OCI-M1 (cell line): ENCODE measurements around the gene ZNF283.
A peak's percentile ranks its signal among the peaks of the same experiment; 100 is the strongest.

Source experiments
- DNase-seq: peaks from one replicate; lab custom pipeline; 2025; lab: John Stamatoyannopoulos, UW

Gene ZNF283

GRCh38 chr19:43826787-43827754 is at the start of gene ZNF283:
Gene ZNF283, plus strand, starts transcription at chr19:43827321. Its CDS starts 6,184 bp downstream, at chr19:43833505.
- DNase-seq = peak; percentile 97

GRCh38 chr19:43778651-43779050 is 48.5 kb upstream of the ZNF283 start:
- peak; percentile 61 for DNase-seq

GRCh38 chr19:43779147-43779819 is 47.8 kb upstream of the ZNF283 start:
- DNase-seq = peak; percentile 51

- DNase-seq = peak; percentile 82
Observed at GRCh38 chr19:43779820-43780219, 47.3 kb upstream of the ZNF283 start.

- peak; percentile 63 for DNase-seq
Observed at GRCh38 chr19:43780706-43781525, 46.2 kb upstream of the ZNF283 start, which contains the start of gene KCNN4. Gene KCNN4, minus strand, starts transcription at chr19:43780973. Its CDS starts 112 bp downstream, at chr19:43780861.

GRCh38 chr19:43781630-43782310 is 45.4 kb upstream of the ZNF283 start:
- no peak for DNase-seq

- DNase-seq = no peak
Observed at GRCh38 chr19:43782311-43782660, 44.8 kb upstream of the ZNF283 start.

- DNase-seq = peak; percentile 56
Observed at GRCh38 chr19:43782689-43783231, 44.4 kb upstream of the ZNF283 start.

- DNase-seq = no peak
Observed at GRCh38 chr19:43783636-43784035, 43.5 kb upstream of the ZNF283 start.

- peak; percentile 77 for DNase-seq
Observed at GRCh38 chr19:43784241-43784980, 42.7 kb upstream of the ZNF283 start.

- peak; percentile 90 for DNase-seq
Observed at GRCh38 chr19:43784981-43785808, 41.9 kb upstream of the ZNF283 start.

- no peak for DNase-seq
Observed at GRCh38 chr19:43786665-43787064, 40.5 kb upstream of the ZNF283 start.

- DNase-seq = peak; percentile 82
Observed at GRCh38 chr19:43789029-43789428, 38.1 kb upstream of the ZNF283 start.

GRCh38 chr19:43790587-43790986 is 36.5 kb upstream of the ZNF283 start:
- no peak for DNase-seq

GRCh38 chr19:43797118-43797517 is 30.0 kb upstream of the ZNF283 start:
- no peak for DNase-seq

- no peak for DNase-seq
Observed at GRCh38 chr19:43797556-43797955, 29.6 kb upstream of the ZNF283 start.

GRCh38 chr19:43798026-43798545 is 29.0 kb upstream of the ZNF283 start:
- no peak for DNase-seq

GRCh38 chr19:43798546-43799409 is 28.3 kb upstream of the ZNF283 start:
- DNase-seq = no peak
